Neural cell (in vitro differentiated cells): ENCODE measurements around the gene PHLDA1. TPM values are rescaled to one million over a fixed set of nuclear protein-coding genes. Genes with fewer than 3 reads are reported as not detected.
A peak's percentile ranks its signal among the peaks of the same experiment; 100 is the strongest.

Experiments used
- H2AFZ ChIP-seq: fragments of 200-600, 300-800 bp; sonication (generic), shearing (Covaris generic); 2 replicates; pipeline ENCODE4 v1.6.0; 2014; ENCODE audit warnings: low read depth, mild to moderate bottlenecking, antibody characterized with exemption, low read length, moderate library complexity
- H3F3A ChIP-seq: fragments of 200-600 bp; shearing (Covaris generic); 2 replicates; pipeline ENCODE4 v1.6.1; 2016; ENCODE audit warnings: mild to moderate bottlenecking, moderate library complexity, mixed read lengths, antibody characterized with exemption, low read length; ENCODE audit not compliant: insufficient read depth, poor library complexity, severe bottlenecking
- H3K27ac ChIP-seq: fragments of 200-600, 300-800 bp; sonication (generic), shearing (Covaris generic); 2 replicates; pipeline ENCODE4 v1.5.1; 2014; ENCODE audit warnings: mild to moderate bottlenecking, low read length, moderate library complexity
- H3K27me3 ChIP-seq: fragments of 300-800, 200-600 bp; sonication (generic), shearing (Covaris generic); 2 replicates; pipeline ENCODE4 v1.6.0; 2014; ENCODE audit warnings: mild to moderate bottlenecking, low read depth, low read length, moderate library complexity; ENCODE audit not compliant: insufficient read depth
- H3K36me3 ChIP-seq: fragments of 300-800, 200-600 bp; sonication (generic), shearing (Covaris generic); 2 replicates; pipeline ENCODE4 v1.5.1; 2014; ENCODE audit warnings: mild to moderate bottlenecking, antibody characterized with exemption, low read length, moderate library complexity; ENCODE audit not compliant: insufficient read depth
- H3K4me2 ChIP-seq: fragments of 300-800, 200-600 bp; sonication (generic), shearing (Covaris generic); 2 replicates; pipeline ENCODE4 v1.6.0; 2014; ENCODE audit warnings: mild to moderate bottlenecking, low read length
- H3K4me3 ChIP-seq: fragments of 300-800, 200-600 bp; sonication (generic), shearing (Covaris generic); 2 replicates; pipeline ENCODE4 v1.5.1; 2014; ENCODE audit warnings: mild to moderate bottlenecking, low read length, moderate library complexity
- H3K79me2 ChIP-seq: fragments of 200-600 bp; shearing (Covaris generic); replicated peaks from 2 replicates; pipeline ENCODE4 v1.6.0; 2014; ENCODE audit warnings: mild to moderate bottlenecking, low read length, moderate library complexity; ENCODE audit not compliant: insufficient read depth
- H3K9ac ChIP-seq: fragments of 300-800, 200-600 bp; sonication (generic), shearing (Covaris generic); 2 replicates; pipeline ENCODE4 v1.6.1; 2016; ENCODE audit warnings: mild to moderate bottlenecking, low read length, mixed read lengths
- H3K9me2 ChIP-seq: fragments of 200-600 bp; shearing (Covaris generic); 2 replicates; pipeline ENCODE4 v1.6.1; 2016; ENCODE audit warnings: mild to moderate bottlenecking, low read length, mixed read lengths; ENCODE audit not compliant: insufficient read depth
- H3K9me3 ChIP-seq: fragments of 200-600, 300-800 bp; sonication (generic), shearing (Covaris generic); 2 replicates; pipeline ENCODE4 v1.6.1; 2016; ENCODE audit warnings: mild to moderate bottlenecking, mixed run types, low read length, moderate library complexity, mixed read lengths
- H4K20me1 ChIP-seq: fragments of 200-600 bp; shearing (Covaris generic); 2 replicates; pipeline ENCODE4 v1.6.1; 2016; ENCODE audit warnings: mild to moderate bottlenecking, mixed run types; ENCODE audit not compliant: insufficient read depth
- EP300 ChIP-seq: fragments of 450-650 bp; conservative IDR thresholded peaks from 2 replicates; pipeline ENCODE4 v1.6.1; 2014; ENCODE audit warnings: antibody characterized with exemption, mild to moderate bottlenecking, moderate library complexity; ENCODE audit not compliant: poor library complexity, severe bottlenecking
- MXI1 ChIP-seq: fragments of 450-650 bp; conservative IDR thresholded peaks from 2 replicates; pipeline ENCODE4 v1.6.1; 2014; ENCODE audit warnings: antibody characterized with exemption, mild to moderate bottlenecking; ENCODE audit not compliant: poor library complexity, severe bottlenecking
- POLR2AphosphoS5 ChIP-seq: IDR thresholded peaks from 2 replicates; pipeline ENCODE4 v1.6.1; 2012
- RAD21 ChIP-seq: fragments of 450-650 bp; conservative IDR thresholded peaks from 2 replicates; pipeline ENCODE4 v1.6.1; 2014; ENCODE audit warnings: antibody characterized with exemption, mild to moderate bottlenecking, moderate library complexity
- REST ChIP-seq: IDR thresholded peaks from 2 replicates; pipeline ENCODE4 v1.6.1; 2012; ENCODE audit warnings: borderline replicate concordance
- SMC3 ChIP-seq: fragments of 450-650 bp; conservative IDR thresholded peaks from 2 replicates; pipeline ENCODE4 v1.6.1; 2014; ENCODE audit warnings: antibody characterized with exemption, mild to moderate bottlenecking, moderate library complexity; ENCODE audit not compliant: poor library complexity
- TAF1 ChIP-seq: IDR thresholded peaks from 2 replicates; pipeline ENCODE4 v1.6.1; 2012; ENCODE audit warnings: low read depth
- polyA plus RNA-seq: library from polyadenylated mRNA; depleted of rRNA; stranded (reverse); fragments of >200 nt; gene quantifications from 2 replicates; pipeline ENCODE4 v1.2.3, GENCODE V29; 2014

The PHLDA1 gene
- polyA plus RNA-seq, 1 donor from 2014 or later: 8.5 TPM

GRCh38 chr12:76031081-76031413 lies 529 bp downstream of the PHLDA1 start:
- peak overlapping the region; percentile 83 for H3K4me3 ChIP-seq
- TF ChIP-seq EP300 (no peak), TAF1 (no peak), MXI1 (peak; percentile 27), REST (no peak)
- H3K27me3 ChIP-seq: peaks cover 22% of the 10 kb centered on the region
- peaks cover 15% of the 10 kb centered on the region for H3K79me2 ChIP-seq
- peak overlapping the region; percentile 46 for H3K27ac ChIP-seq
- H3K9me2 ChIP-seq: no peaks in the 10 kb centered on the region
- H3K9me3 ChIP-seq: no peaks in the 10 kb centered on the region
- H3K4me2 ChIP-seq: peak overlapping the region; percentile 54
- no peaks in the 10 kb centered on the region for H3K36me3 ChIP-seq
- peak overlapping the region; percentile 79 for H3K9ac ChIP-seq
- H4K20me1 ChIP-seq: no peaks in the 10 kb centered on the region
- no peaks in the 10 kb centered on the region for H3F3A ChIP-seq
- H2AFZ ChIP-seq: no peak overlapping the region

GRCh38 chr12:76030341-76031080 lies 1.1 kb downstream of the PHLDA1 start:
- no peaks in the 10 kb centered on the region for H3F3A ChIP-seq
- no peaks in the 10 kb centered on the region for H3K9me3 ChIP-seq
- H3K79me2 ChIP-seq: peaks cover 15% of the 10 kb centered on the region
- peak overlapping the region; percentile 79 for H3K9ac ChIP-seq
- peak overlapping the region; percentile 54 for H3K4me2 ChIP-seq
- H3K27ac ChIP-seq: peak overlapping the region; percentile 46
- TF ChIP-seq SMC3 (peak; percentile 20), POLR2AphosphoS5 (peak; percentile 7), EP300 (no peak), MXI1 (peak; percentile 9), REST (no peak), RAD21 (peak; percentile 8)
- H3K27me3 ChIP-seq: peaks cover 22% of the 10 kb centered on the region
- H4K20me1 ChIP-seq: no peaks in the 10 kb centered on the region
- H2AFZ ChIP-seq: peak overlapping the region; percentile 34
- peak overlapping the region; percentile 83 for H3K4me3 ChIP-seq
- no peaks in the 10 kb centered on the region for H3K36me3 ChIP-seq
- H3K9me2 ChIP-seq: no peaks in the 10 kb centered on the region
